Stimulated activated memory B cell treated with anti-CD40 and anti-IgM and Interleukin-4, amounts not matched to agents 10 μg/mL and 1 μg/mL and 100 μg/mL, for 72 hours (primary cell): ENCODE measurements around the gene MAFG.

Experiments
- ATAC-seq: fragments of 150-1000 bp; cut with Tn5 transposase; 2 replicates; pipeline ENCODE4 v1.10.0; 2021
- H3K27ac Mint-ChIP-seq: one replicate; pipeline ENCODE4 v1.8.0; 2022; ENCODE audit warnings: mild to moderate bottlenecking, mixed read lengths
- H3K27me3 Mint-ChIP-seq: one replicate; pipeline ENCODE4 v1.8.0; 2022; ENCODE audit warnings: mixed read lengths
- H3K36me3 Mint-ChIP-seq: one replicate; pipeline ENCODE4 v1.8.0; 2022; ENCODE audit warnings: mixed read lengths
- H3K4me1 Mint-ChIP-seq: one replicate; pipeline ENCODE4 v1.8.0; 2022; ENCODE audit warnings: mixed read lengths
- H3K4me3 Mint-ChIP-seq: one replicate; pipeline ENCODE4 v1.8.0; 2022; ENCODE audit warnings: mild to moderate bottlenecking, moderate library complexity, mixed read lengths
- H3K9me3 Mint-ChIP-seq: one replicate; pipeline ENCODE4 v1.8.0; 2022; ENCODE audit warnings: mixed read lengths

MAFG gene

GRCh38 chr17:81912441-81913309, 14.9 kb downstream of the MAFG start:
- Mint-ChIP-seq H3K9me3 (no peaks in the 10 kb centered on the region), H3K4me3 (peak overlapping the region; percentile 48), H3K27me3 (no peaks in the 10 kb centered on the region), H3K36me3 (peaks cover 54% of the 10 kb centered on the region), H3K27ac (no peak overlapping the region), H3K4me1 (peaks cover 47% of the 10 kb centered on the region)
- no peak for ATAC-seq

DNA sequence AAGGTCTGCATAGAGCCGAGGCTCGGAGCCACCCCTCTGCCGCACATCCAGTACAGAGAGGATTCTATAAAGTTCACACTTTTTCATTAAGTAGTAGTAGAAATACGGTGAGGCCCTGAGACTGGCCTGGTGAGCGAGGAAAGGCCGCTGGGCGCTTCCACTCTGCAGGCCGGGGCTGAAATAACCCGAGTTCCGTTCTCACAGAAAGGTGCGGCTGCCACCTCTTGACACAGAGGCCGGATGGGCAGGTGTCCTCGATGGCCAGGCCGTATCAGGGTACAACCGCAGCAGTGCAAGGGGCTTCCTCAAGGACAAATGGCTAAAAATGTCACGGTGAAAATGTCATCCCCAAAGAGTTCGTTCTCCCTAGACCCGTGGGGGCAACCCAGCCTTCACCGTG, 15.6 kb downstream of the MAFG start:
- Mint-ChIP-seq H3K9me3 (no peaks in the 10 kb centered on the region), H3K27me3 (no peaks in the 10 kb centered on the region), H3K27ac (peak overlapping the region; percentile 35), H3K4me1 (peaks cover 41% of the 10 kb centered on the region), H3K36me3 (peaks cover 56% of the 10 kb centered on the region), H3K4me3 (peak overlapping the region; percentile 73)
- ATAC-seq: no peak

DNA sequence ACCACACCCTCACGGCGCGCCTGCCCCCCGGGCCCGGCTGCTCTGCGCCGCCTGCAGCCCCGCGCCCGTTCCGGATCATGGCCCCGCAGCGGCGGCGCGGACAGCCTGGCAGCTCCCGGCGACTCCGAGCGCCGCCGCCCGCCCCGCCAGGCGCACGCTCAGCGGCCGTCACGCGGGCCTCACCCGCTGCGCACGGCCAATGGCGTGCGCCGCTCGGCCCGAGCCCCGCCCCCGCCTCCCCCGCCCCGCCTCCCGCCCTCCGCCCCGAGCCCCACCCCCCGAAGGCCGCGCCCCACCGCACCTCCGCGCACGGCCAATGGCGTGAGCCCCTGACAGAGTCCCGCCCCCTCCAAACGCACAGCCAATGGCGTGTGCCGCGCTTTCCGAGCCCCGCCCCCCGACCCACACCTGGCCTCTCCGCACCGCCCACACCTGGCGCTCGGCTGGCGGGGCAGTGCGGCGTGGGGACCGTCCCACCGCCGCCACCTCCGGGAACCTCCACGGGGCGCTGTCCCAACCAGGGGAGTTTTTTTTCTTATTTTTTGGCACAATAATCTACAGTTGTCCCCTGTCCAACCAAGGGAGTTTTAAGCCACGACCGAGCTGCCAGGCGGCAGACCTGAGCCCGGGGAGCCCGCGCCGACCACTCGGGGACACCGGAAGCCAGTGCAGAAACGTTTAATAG, 16.1 kb downstream of the MAFG start, which contains the start of gene PCYT2:
PCYT2 (minus strand) TSS at position 123 of the 685 bp plus-strand sequence; CDS start at position 79, 44 bp downstream.
- H3K4me3 Mint-ChIP-seq: peak within 1 kb of the TSS; percentile 77
- peak; percentile 97 for ATAC-seq
- H3K9me3 Mint-ChIP-seq: no peaks in the 10 kb centered on the region
- peak within 1 kb of the TSS; percentile 35 for H3K27ac Mint-ChIP-seq
- H3K4me1 Mint-ChIP-seq: peaks cover 36% of the 10 kb centered on the region
- H3K27me3 Mint-ChIP-seq: no peaks in the 10 kb centered on the region
- peaks cover 61% of the 10 kb centered on the region for H3K36me3 Mint-ChIP-seq

GRCh38 chr17:81910840-81911276, 16.7 kb downstream of the MAFG start:
- H3K9me3 Mint-ChIP-seq: no peaks in the 10 kb centered on the region
- H3K4me1 Mint-ChIP-seq: peaks cover 30% of the 10 kb centered on the region
- peaks cover 57% of the 10 kb centered on the region for H3K36me3 Mint-ChIP-seq
- H3K4me3 Mint-ChIP-seq: peak overlapping the region; percentile 77
- peak; percentile 63 for ATAC-seq
- H3K27me3 Mint-ChIP-seq: no peaks in the 10 kb centered on the region
- no peak overlapping the region for H3K27ac Mint-ChIP-seq

DNA sequence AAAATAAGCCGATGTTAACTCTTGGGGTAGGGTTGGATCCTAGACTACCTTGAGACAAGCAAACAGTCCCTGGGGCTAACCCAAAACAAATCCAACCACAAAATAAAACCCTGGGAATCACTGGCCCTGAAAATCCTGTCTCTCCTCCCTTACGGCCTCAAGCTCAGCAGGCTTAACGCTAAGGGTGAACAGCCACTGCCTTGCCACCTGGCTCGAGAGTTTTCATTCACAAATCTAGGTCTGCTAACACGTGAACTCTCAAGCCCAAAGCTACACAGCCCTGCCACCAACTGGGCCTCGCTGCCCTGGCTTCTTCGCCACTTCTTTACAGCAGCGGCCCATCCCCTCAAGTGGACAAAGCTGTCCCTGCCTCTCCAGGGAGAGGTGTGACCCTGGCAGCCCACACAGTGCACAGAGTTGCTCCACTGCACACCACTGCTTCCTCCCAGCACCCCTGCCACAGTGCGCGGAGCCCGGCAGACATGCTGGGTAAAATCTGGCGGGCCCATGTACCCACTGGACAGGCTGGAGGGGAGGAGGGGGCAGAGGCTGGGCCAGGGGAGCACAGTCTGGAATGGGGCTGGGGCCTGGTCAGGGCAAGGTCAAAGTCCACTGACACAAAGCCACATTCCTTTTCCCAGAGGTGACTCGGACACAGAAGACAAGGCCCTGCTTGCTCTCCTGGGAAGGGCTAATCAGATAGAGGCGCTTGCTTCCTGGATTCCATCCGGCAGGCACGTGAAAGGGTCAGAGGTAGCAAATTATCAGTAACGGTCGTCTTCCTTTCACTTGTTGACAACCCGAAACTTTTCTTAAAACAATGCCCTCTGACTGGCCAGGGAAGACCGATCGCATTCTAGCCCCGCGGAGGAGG, 17.3 kb downstream of the MAFG start:
- no peak for ATAC-seq
- peak overlapping the region; percentile 77 for H3K4me3 Mint-ChIP-seq
- peaks cover 51% of the 10 kb centered on the region for H3K36me3 Mint-ChIP-seq
- H3K4me1 Mint-ChIP-seq: peaks cover 24% of the 10 kb centered on the region
- H3K9me3 Mint-ChIP-seq: no peaks in the 10 kb centered on the region
- no peak overlapping the region for H3K27ac Mint-ChIP-seq
- no peaks in the 10 kb centered on the region for H3K27me3 Mint-ChIP-seq

GRCh38 chr17:81909231-81909630, 18.3 kb downstream of the MAFG start:
- Mint-ChIP-seq H3K4me3 (no peak overlapping the region), H3K27ac (no peak overlapping the region), H3K27me3 (no peaks in the 10 kb centered on the region), H3K36me3 (peaks cover 49% of the 10 kb centered on the region), H3K9me3 (no peaks in the 10 kb centered on the region), H3K4me1 (peaks cover 21% of the 10 kb centered on the region)
- no peak for ATAC-seq

GRCh38 chr17:81908793-81909192, 18.7 kb downstream of the MAFG start:
- ATAC-seq: no peak
- Mint-ChIP-seq H3K4me3 (no peak overlapping the region), H3K27ac (no peak overlapping the region), H3K36me3 (peaks cover 50% of the 10 kb centered on the region), H3K27me3 (no peaks in the 10 kb centered on the region), H3K4me1 (peaks cover 21% of the 10 kb centered on the region), H3K9me3 (no peaks in the 10 kb centered on the region)

DNA sequence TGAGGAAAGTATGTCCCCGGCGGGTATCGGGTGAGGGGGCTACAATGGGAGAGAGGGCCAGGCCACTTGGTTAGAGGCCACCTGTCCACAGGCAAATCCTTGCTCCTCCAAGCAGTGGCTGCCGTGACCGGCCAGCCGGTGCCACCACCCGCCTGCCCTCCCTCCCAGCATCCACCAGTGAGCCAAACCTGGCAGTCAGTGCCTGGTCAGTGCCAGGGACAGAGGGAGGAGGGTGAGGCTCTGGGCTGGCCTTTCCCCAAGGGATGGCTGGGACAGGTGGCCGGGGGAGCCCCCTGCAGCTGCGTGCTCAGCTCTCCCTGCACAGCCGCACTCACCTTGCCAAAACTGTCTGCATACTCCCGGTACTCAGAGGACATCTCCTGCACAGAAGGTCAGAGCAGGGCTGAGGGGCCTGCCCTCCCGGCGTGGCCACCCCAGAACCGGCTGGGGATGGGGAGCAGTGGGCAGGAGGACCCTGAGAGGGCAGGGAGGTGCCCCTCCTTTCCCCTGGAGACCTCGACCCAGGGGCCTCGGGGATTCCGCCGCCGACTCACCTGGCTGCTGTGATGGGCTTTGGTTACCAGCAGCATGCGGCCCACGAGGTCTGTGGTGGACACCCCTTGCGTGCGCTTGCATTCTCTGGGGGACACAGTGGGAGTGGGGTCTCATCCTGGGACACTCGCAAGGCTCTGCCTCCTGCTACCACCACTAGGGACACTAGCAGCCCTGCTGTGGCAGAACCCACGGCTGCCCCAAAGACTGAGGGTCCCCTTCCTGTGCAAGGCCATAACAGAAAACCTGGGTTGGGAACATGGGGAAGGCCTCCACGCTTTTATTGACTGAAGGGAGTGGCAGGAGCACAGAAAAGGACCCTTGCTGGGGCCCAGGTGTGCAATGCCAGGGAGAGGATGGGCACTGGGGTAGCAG, 20.1 kb downstream of the MAFG start:
- Mint-ChIP-seq H3K9me3 (no peaks in the 10 kb centered on the region), H3K4me1 (peaks cover 21% of the 10 kb centered on the region), H3K36me3 (peaks cover 37% of the 10 kb centered on the region), H3K27ac (no peak overlapping the region), H3K4me3 (no peak overlapping the region), H3K27me3 (no peaks in the 10 kb centered on the region)
- no peak for ATAC-seq

- ATAC-seq: no peak
- Mint-ChIP-seq H3K9me3 (no peaks in the 10 kb centered on the region), H3K27ac (no peak overlapping the region)
Measured at GRCh38 chr17:81906476-81907218, 20.9 kb downstream of the MAFG start.

GRCh38 chr17:81905993-81906392, 21.5 kb downstream of the MAFG start:
- Mint-ChIP-seq H3K9me3 (no peaks in the 10 kb centered on the region), H3K27ac (no peak overlapping the region), H3K27me3 (peaks cover 7% of the 10 kb centered on the region), H3K4me1 (peaks cover 21% of the 10 kb centered on the region), H3K36me3 (peaks cover 30% of the 10 kb centered on the region), H3K4me3 (no peak overlapping the region)
- no peak for ATAC-seq

More at GRCh38 chr17:81906476-81907218, 20.9 kb downstream of the MAFG start:
- Mint-ChIP-seq H3K27me3 (peaks cover under 1% of the 10 kb centered on the region), H3K4me3 (no peak overlapping the region), H3K4me1 (peaks cover 17% of the 10 kb centered on the region), H3K36me3 (peaks cover 29% of the 10 kb centered on the region)

DNA sequence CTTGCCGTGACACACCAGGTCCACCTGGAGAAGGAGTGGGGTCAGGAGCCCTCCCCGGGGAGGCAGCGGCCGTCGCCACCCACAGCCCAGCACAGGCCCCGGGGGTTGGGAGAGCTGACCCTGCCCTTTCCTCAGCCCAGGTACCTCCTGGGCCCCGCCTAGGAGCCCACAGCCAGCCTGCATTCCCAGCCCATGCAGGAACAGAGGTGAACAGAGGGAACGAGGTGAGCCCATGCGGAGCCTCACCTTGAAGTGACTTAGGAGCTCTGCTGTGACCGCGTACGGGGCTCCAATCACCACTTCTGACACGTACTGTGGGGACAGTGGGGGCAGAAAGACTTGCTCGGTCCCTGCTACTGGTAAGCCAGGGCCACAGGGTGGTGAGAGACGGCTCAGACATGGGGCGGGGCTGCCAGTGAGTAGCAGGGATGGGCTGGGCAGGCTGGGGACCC, 22.1 kb downstream of the MAFG start:
- Mint-ChIP-seq H3K27ac (no peak overlapping the region), H3K36me3 (peaks cover 36% of the 10 kb centered on the region), H3K27me3 (peaks cover 12% of the 10 kb centered on the region), H3K4me3 (no peak overlapping the region), H3K4me1 (peaks cover 20% of the 10 kb centered on the region), H3K9me3 (no peaks in the 10 kb centered on the region)
- ATAC-seq: no peak

DNA sequence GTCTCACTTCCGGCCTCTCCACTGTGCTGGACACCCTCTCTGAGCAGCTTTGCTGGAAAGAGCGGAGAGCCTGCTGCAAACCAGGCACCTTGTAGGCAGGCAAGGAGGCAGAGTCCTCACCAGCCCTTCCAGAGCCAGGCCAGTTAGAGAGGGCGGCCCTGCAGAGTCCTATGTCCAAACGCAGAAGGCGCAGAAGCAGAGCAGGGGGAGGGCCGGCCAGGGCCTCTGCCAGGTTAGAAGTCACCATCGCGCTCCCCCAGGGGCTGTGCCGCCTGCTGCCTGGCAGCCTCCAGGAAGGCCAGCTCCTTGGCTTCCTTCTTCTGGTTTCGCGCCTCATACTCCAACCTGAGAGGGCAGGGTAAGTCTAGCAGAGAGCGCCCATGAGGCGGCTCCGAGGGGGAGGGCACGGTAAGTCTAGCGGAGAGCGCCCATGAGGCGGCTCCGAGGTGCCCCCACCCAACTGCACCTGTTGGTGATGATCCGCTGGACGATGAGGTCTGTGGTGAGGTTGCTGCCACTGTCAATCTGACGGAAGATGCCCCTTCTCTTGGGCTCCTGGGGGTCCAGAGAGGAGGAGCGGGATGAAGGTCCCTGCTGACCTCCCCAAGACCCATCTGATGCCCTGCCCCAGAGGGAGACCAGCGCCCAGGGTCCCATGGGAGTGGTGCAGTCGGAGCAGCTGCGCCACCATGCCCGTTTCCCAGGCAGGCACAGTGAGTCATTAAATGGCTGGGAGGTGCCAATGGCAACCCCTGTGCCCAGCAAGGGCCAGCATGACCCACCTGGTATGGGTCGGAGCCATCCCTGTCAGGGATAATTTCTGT, 22.7 kb downstream of the MAFG start:
- Mint-ChIP-seq H3K4me1 (peaks cover 14% of the 10 kb centered on the region), H3K27me3 (peaks cover 14% of the 10 kb centered on the region), H3K9me3 (no peaks in the 10 kb centered on the region), H3K36me3 (peaks cover 42% of the 10 kb centered on the region), H3K27ac (no peak overlapping the region), H3K4me3 (no peak overlapping the region)
- ATAC-seq: no peak
